Measurements from ENCODE around the gene FBXO36.

FBXO36 gene

GRCh38 chr2:230053753-230054478 lies 131.6 kb downstream of the FBXO36 start:
- no peak for DNase-seq

GRCh38 chr2:230060672-230061293 lies 138.5 kb downstream of the FBXO36 start:
- no peak for DNase-seq
